Fibroblast of lung (primary cell): ENCODE measurements around the gene PPID. TPM values are rescaled to one million over a fixed set of nuclear protein-coding genes. Genes with fewer than 3 reads are reported as not detected.
A peak's percentile ranks its signal among the peaks of the same experiment; 100 is the strongest.
"Not testable (repeated sequence)": the region's sequence is repeated elsewhere in the genome, so short reads cannot be mapped to it uniquely, and the experiment has no call there.

Experiments
- DNase-seq, 2 donors: peaks; one replicate each; pipeline versions ENCODE4 v3.0.0 to v3.0.0-alpha.2; 2010; ENCODE audit warnings: low read depth in 2 of 2
- H2AFZ ChIP-seq: 2 replicates; pipeline ENCODE4 v1.5.1; 2012; ENCODE audit warnings: low read length, control low read depth, inconsistent platforms
- H3K27ac ChIP-seq: 2 replicates; pipeline ENCODE4 v1.5.1; 2011; ENCODE audit warnings: low read length, control low read depth; ENCODE audit not compliant: insufficient read depth
- H3K27me3 ChIP-seq: 2 replicates; pipeline ENCODE4 v1.5.1; 2011; ENCODE audit warnings: mild to moderate bottlenecking, low read length; ENCODE audit not compliant: control insufficient read depth, insufficient read depth
- H3K36me3 ChIP-seq: 2 replicates; pipeline ENCODE4 v1.5.1; 2011; ENCODE audit warnings: low read length; ENCODE audit not compliant: control insufficient read depth, insufficient read depth
- H3K4me1 ChIP-seq: 2 replicates; pipeline ENCODE4 v1.5.1; 2011; ENCODE audit warnings: low read length; ENCODE audit not compliant: control insufficient read depth, insufficient read depth; ENCODE audit errors: extremely low read depth
- H3K4me2 ChIP-seq: 2 replicates; pipeline ENCODE4 v1.5.1; 2011; ENCODE audit warnings: low read length, control low read depth; ENCODE audit not compliant: insufficient read depth; ENCODE audit errors: extremely low read depth
- H3K4me3 ChIP-seq, 4 experiments: fragments of 200-600 bp in 1 of 4; sonication (generic) in 1 of 4; replicated peaks in 1 of 4; 2 replicates each; pipeline ENCODE4 v1.5.1; 2011 to 2016; ENCODE audit warnings: low read length in 4 of 4, low read depth in 3 of 4, mild to moderate bottlenecking in 3 of 4, control low read depth in 2 of 4, inconsistent platforms in 1 of 4, mixed read lengths in 1 of 4; ENCODE audit not compliant: insufficient read depth in 1 of 4; ENCODE audit errors: control extremely low read depth in 1 of 4
- H3K79me2 ChIP-seq: 2 replicates; pipeline ENCODE4 v1.5.1; 2012; ENCODE audit warnings: mild to moderate bottlenecking, low read length, inconsistent platforms; ENCODE audit not compliant: control insufficient read depth, insufficient read depth
- H3K9ac ChIP-seq: 2 replicates; pipeline ENCODE4 v1.5.1; 2011; ENCODE audit warnings: mild to moderate bottlenecking, low read length, control low read depth; ENCODE audit not compliant: insufficient read depth
- H3K9me3 ChIP-seq: 2 replicates; pipeline ENCODE4 v1.5.1; 2012; ENCODE audit warnings: low read depth, low read length; ENCODE audit not compliant: control insufficient read depth, insufficient read depth
- H4K20me1 ChIP-seq: 2 replicates; pipeline ENCODE4 v1.5.1; 2011; ENCODE audit warnings: low read length; ENCODE audit not compliant: control insufficient read depth, insufficient read depth; ENCODE audit errors: extremely low read depth
- CTCF ChIP-seq, 2 donors: IDR thresholded peaks in 1 of 2; conservative IDR thresholded peaks in 1 of 2; 1 replicate in 1 of 2; 2 replicates in 1 of 2; pipeline ENCODE4 v1.5.1; 2011 to 2012; ENCODE audit warnings: low read length in 2 of 2, control low read depth in 1 of 2, inconsistent platforms in 1 of 2, low read depth in 1 of 2, mild to moderate bottlenecking in 1 of 2
- EZH2 ChIP-seq: IDR thresholded peaks from 2 replicates; pipeline ENCODE4 v1.5.1; 2012; ENCODE audit warnings: low read length, control low read depth, mild to moderate bottlenecking; ENCODE audit errors: missing control alignments
- polyA plus RNA-seq, 2 donors: library from polyadenylated mRNA; depleted of rRNA in 1 of 2; stranded (reverse) in 1 of 2; unstranded in 1 of 2; fragments of >200 nt; gene quantifications; 2 replicates each; pipeline ENCODE4 v1.2.1, GENCODE V29; 2011 to 2012; ENCODE audit warnings: missing spikeins in 1 of 2
- total RNA-seq: library from RNA; depleted of rRNA; stranded (reverse); fragments of >200 nt; gene quantifications from 2 replicates; pipeline ENCODE4 v1.2.1, GENCODE V29; 2014

Gene PPID
- total and polyA plus RNA-seq, 2 donors (not counting 1 experiment from before 2014, with no cell fraction given): 18.4 to 36.0 TPM

DNA sequence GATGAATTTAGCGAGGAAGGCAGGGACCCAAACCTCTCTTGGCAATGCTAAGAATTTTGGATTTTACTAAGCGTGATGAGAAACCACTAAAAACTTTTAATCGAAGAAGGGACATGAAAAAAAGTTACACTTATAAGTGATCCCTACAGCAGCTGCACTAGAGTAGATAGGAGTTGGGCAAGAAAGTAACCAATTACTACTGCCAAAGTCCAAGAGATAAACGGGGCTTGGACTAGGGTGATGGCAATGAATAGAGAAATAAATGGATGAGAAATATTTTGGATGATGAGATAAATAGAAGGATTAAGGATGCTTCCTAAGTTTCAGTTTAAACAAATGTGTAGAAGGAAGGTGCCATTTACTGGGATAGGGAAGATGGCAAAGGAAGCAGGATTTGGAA, 39.4 kb upstream of the PPID start:
- Histone ChIP-seq H3K4me2 (no peak overlapping the region), H2AFZ (no peak overlapping the region)
- no peak for DNase-seq

DNA sequence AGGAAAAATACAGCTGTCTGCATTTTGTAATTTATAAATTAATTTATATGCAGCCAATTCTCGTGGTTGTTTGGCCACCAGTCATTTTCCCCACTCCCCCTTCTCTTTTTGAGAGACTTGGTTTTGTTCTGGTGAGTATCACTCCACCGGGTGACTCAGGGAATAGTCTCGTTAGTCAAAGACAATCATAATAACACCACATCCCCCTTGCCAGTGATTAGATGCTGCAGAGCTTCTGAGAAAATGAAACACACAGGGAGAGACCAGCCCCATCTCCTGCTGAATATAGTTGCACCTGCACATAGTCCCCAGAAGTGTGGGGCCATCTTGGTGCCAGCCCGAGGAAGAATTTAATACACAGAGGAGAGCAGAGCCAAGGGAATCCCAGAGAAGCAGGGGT, 37.7 kb upstream of the PPID start:
- no peak for TF ChIP-seq CTCF (conservative IDR thresholded peaks at IDR 0.05 in 1 of 2, IDR thresholded peaks at IDR 0.05 in 1 of 2; ENCODE audit: low read depth in 1 of 2, low read length in 2 of 2)
- no peak for TF ChIP-seq EZH2
- H4K20me1 ChIP-seq: no peaks in the 10 kb centered on the region
- H3K27ac ChIP-seq: no peak overlapping the region

More for the DNA sequence above, 39.4 kb upstream of the PPID start:
- Histone ChIP-seq H3K4me3 (no peak overlapping the region), H3K9ac (no peak overlapping the region), H3K27ac (no peak overlapping the region), H3K9me3 (no peaks in the 10 kb centered on the region), H3K79me2 (no peaks in the 10 kb centered on the region), H4K20me1 (no peaks in the 10 kb centered on the region), H3K4me1 (no peaks in the 10 kb centered on the region), H3K27me3 (no peaks in the 10 kb centered on the region), H3K36me3 (no peaks in the 10 kb centered on the region)
- TF ChIP-seq EZH2 (no peak), CTCF (conservative IDR thresholded peaks at IDR 0.05 in 1 of 2, IDR thresholded peaks at IDR 0.05 in 1 of 2; ENCODE audit: low read depth in 1 of 2, low read length in 2 of 2) (no peak)

GRCh38 chr4:158759539-158759938, 36.3 kb upstream of the PPID start:
- H3K27me3 ChIP-seq, H3K4me1 ChIP-seq, H3K27ac ChIP-seq, H3K4me2 ChIP-seq, DNase-seq, H3K36me3 ChIP-seq, H3K79me2 ChIP-seq, H2AFZ ChIP-seq, H3K9me3 ChIP-seq, H4K20me1 ChIP-seq, H3K4me3 ChIP-seq, H3K9ac ChIP-seq: not testable (repeated sequence)

More for the DNA sequence above, 37.7 kb upstream of the PPID start:
- Histone ChIP-seq H2AFZ (no peak overlapping the region), H3K79me2 (no peaks in the 10 kb centered on the region), H3K36me3 (no peaks in the 10 kb centered on the region), H3K27me3 (no peaks in the 10 kb centered on the region), H3K9ac (no peak overlapping the region), H3K4me2 (no peak overlapping the region), H3K4me3 (no peak overlapping the region), H3K9me3 (no peaks in the 10 kb centered on the region), H3K4me1 (no peaks in the 10 kb centered on the region)
- DNase-seq: peak in 1 of 2 donors; percentile 85
